SW480 (cell line): ENCODE results near the gene ARSA.

ENCODE experiments used
- DNase-seq: peaks from one replicate; pipeline ENCODE4 v3.0.0-alpha.2; 2016; ENCODE audit warnings: low spot score

The ARSA gene

DNA sequence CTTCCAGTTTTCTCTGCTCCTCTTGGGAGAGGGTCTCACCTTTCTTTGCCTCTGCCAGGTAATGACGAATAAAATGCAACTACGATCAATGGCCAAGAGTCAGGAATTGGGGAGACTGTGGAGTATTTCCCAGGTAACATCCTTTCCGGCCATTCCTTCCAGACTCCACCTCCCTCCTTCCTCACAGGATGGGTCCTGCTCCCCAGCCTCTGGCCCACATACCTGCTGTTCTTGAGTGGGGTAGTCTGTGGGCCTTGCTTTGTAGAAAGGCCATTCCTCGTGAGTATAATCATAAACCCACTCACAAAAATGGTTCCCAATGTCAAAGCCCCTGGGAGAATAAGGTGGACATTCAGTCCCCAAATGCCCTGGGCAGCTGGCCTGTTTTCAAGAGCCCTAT is 48.2 kb downstream of the ARSA start:
- no peak for DNase-seq

- DNase-seq, result no peak
Observed at GRCh38 chr22:50578776-50579310, 49.1 kb downstream of the ARSA start.

- DNase-seq, result no peak
Observed at GRCh38 chr22:50577987-50578775, 49.8 kb downstream of the ARSA start, which contains the start of gene CPT1B. Gene CPT1B, minus strand, starts transcription at chr22:50578427. Its CDS starts 512 bp downstream, at chr22:50577915.

DNA sequence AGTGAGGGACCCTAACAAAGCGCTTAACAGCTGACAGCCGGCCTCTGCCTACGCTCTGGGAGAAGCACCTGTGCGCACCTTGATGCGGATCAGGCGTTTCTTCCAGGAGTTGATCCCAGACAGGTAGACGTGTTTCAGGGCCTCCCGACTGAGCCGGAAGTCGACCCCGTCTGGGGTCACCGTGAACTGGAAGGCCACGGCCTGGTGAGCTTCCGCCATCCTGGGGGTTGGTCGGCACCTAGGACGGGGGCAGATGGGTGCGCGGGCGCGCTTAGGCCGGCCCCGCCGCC is 50.3 kb downstream of the ARSA start:
- no peak for DNase-seq

DNA sequence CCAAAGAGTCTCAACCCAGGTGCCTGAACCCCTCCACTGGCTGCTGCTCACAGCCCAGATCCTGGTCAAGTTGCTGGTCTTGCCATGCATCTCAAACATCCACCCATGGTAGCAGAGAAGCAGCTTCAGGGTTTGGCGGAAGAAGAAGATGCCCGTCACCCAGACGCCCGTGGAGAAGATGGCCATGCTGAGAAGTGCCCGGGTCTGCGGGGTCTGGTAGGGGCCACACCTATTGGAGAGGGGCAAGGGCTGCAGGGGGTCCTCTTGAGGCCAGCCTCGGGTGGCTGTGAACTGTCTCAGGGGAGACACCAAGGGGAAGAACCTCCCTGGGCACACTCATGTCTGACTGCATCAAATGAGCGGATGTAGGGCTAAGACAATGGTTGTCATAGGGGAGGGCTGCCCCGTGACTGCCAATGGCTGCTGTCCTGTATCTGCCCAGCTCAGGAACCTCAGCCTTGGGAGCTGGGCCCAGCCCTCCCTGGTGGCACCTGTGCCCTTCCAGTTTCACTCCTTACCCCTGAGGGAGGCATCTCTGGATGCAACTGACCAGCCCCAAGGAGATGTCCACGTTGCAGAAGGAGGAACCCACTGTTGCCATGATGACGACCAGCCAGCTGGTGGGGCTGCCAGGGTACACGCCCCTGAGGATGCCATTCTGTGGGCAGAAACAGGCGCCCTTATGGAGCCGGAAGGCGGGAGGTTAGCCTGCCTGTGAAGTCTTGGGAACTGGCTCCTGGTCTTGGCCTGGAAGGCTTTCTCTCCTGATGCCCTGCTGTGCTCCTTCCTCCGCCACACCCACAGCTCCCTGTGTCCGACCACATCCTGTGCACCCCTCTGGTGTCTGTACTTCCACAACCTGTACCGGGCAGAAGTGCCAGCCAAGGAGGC is 50.9 kb downstream of the ARSA start:
- no peak for DNase-seq

- DNase-seq, result peak; percentile 59
Observed at GRCh38 chr22:50576070-50576469, 51.9 kb downstream of the ARSA start.

- DNase-seq, result no peak
Observed at GRCh38 chr22:50575426-50575941, 52.5 kb downstream of the ARSA start.
